ENCODE measurements around the gene DENND1A.
"Not testable (repeated sequence)": the region's sequence is repeated elsewhere in the genome, so short reads cannot be mapped to it uniquely, and the experiment has no call there.

Gene DENND1A

GRCh38 chr9:123335193-123335985 lies 594.5 kb downstream of the DENND1A start:
- no peak for DNase-seq (ENCODE audit: extremely low read depth in 1 of 2, low read depth in 1 of 2)

- no peak for DNase-seq (ENCODE audit: extremely low read depth in 1 of 2, low read depth in 1 of 2)
Observed at GRCh38 chr9:123334639-123335038, 595.3 kb downstream of the DENND1A start.

GRCh38 chr9:123333058-123333669 lies 596.8 kb downstream of the DENND1A start:
- not testable (repeated sequence) for DNase-seq (ENCODE audit: extremely low read depth in 1 of 2, low read depth in 1 of 2)

DNA sequence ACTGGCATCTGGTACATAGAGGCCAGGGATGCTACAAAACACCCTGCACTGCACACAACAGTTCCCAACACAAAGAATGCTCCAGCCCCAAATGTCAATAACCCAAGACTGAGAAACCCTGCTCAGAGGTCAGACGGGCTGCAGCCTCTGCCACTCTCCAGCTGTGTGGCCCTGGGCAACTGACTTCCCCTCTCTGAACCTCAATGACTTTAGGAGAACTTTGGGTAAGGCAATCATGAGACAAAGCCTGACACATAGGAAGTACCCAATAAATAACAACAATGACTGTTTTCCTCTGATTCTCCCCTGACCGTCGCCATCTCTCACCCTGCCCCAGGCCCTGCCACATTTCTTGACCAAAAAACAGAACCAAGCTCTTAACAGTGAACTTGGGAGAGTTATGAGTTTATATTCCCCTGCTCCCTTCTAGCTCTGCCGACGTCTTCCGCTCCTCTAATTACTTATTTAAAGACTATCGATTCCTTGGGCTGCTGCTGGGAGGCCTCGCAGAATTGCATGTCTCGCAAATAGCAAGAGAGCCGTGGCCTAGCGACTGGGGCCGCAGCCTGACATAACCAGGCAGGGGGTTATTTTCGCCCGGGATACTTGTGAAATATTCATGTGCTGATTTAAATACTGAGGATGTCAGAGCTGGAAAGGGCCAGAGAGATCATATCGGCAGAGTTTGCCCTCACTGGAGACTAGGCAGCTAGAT lies 598.4 kb downstream of the DENND1A start:
- DNase-seq (ENCODE audit: extremely low read depth in 1 of 2, low read depth in 1 of 2) = no peak
